Spleen (tissue), 11 donors: ENCODE results near the gene COL23A1. TPM values are rescaled to one million over a fixed set of nuclear protein-coding genes. Genes with fewer than 3 reads are reported as not detected.

Experiments
- DNase-seq: peaks from one replicate; pipeline ENCODE4 v3.0.0-alpha.2; 2020
- H3K27ac ChIP-seq, 8 donors: fragments of 200-600 bp; sonication (generic) in 7 of 8; 1 replicate in 4 of 8; 2 replicates in 4 of 8; pipeline versions ENCODE4 v1.5.0 to v1.8.0; 2016 to 2021; ENCODE audit warnings: inconsistent platforms in 4 of 8, mild to moderate bottlenecking in 4 of 8, moderate library complexity in 1 of 8
- H3K27me3 ChIP-seq, 7 donors: fragments of 200-600 bp; sonication (generic) in 6 of 7; replicated peaks in 1 of 7; 1 replicate in 4 of 7; 2 replicates in 3 of 7; pipeline versions ENCODE4 v1.5.0 to v1.8.0; 2016 to 2021; ENCODE audit warnings: inconsistent platforms in 3 of 7, mild to moderate bottlenecking in 1 of 7
- H3K36me3 ChIP-seq, 6 donors: fragments of 200-600 bp; sonication (generic) in 5 of 6; 1 replicate in 4 of 6; 2 replicates in 2 of 6; pipeline versions ENCODE4 v1.5.0 to v1.8.0; 2016 to 2021; ENCODE audit warnings: inconsistent platforms in 2 of 6
- H3K4me1 ChIP-seq, 6 donors: fragments of 200-600 bp; sonication (generic) in 5 of 6; 1 replicate in 3 of 6; 2 replicates in 3 of 6; pipeline versions ENCODE4 v1.5.0 to v1.8.0; 2016 to 2021; ENCODE audit warnings: inconsistent platforms in 3 of 6
- H3K4me3 ChIP-seq, 8 donors: fragments of 200-600 bp; sonication (generic) in 7 of 8; 1 replicate in 4 of 8; 2 replicates in 4 of 8; pipeline versions ENCODE4 v1.5.0 to v1.8.0; 2016 to 2021; ENCODE audit warnings: inconsistent platforms in 4 of 8, mild to moderate bottlenecking in 4 of 8, moderate library complexity in 2 of 8
- H3K9me3 ChIP-seq, 8 donors: fragments of 200-600 bp; sonication (generic) in 7 of 8; 1 replicate in 4 of 8; 2 replicates in 4 of 8; pipeline versions ENCODE4 v1.5.0 to v1.8.0; 2016 to 2021; ENCODE audit warnings: inconsistent platforms in 4 of 8
- POLR2A ChIP-seq, 3 donors: fragments of 450-650 bp; IDR thresholded peaks; one replicate each; pipeline ENCODE4 v1.5.1; 2017; ENCODE audit warnings: antibody characterized with exemption in 3 of 3, mild to moderate bottlenecking in 1 of 3
- POLR2AphosphoS5 ChIP-seq, 3 donors: sonication (generic); formaldehyde crosslinking; IDR thresholded peaks; one replicate each; pipeline ENCODE4 v1.5.1; 2017; ENCODE audit warnings: antibody characterized with exemption in 3 of 3
- WGBS, 5 donors: extraction: QIAGEN DNeasy Blood & Tissue Kit in 3 of 5; methylation state at CpG; one replicate each; pipeline versions ENCODE4 v1.1.5 to v1.1.7; 2013 to 2018; 5-methylcytosine and 5-hydroxymethylcytosine counted together
- intact Hi-C: fragments of 100-400 bp; cut with DNase I; formaldehyde crosslinking; loops from one replicate; pipeline ENCODE4 v1.15.0; 2023; ENCODE audit warnings: low total_unique reads
- polyA plus RNA-seq, 3 donors: library from polyadenylated mRNA; stranded (reverse); fragments of 200-250 nt; gene quantifications; one replicate each; pipeline ENCODE4 v1.2.1, GENCODE V29; 2013
- total RNA-seq, 7 donors: library from RNA; depleted of rRNA in 3 of 7; stranded (reverse); fragments of >200 nt in 3 of 7; fragmentation: NEBNext Ultra II Directional in 4 of 7; extraction: Animal tissue kit (Norgen Biotek cat#: 25700) in 4 of 7; gene quantifications; one replicate each; pipeline versions ENCODE4 v1.1.0 to v1.2.1, GENCODE V29; 2016 to 2021
- TF ChIP-seq, protein P1 (sequence below), 11 experiments: fragments of 200-600 bp in 7 of 11; fragments of 450-650 bp in 4 of 11; sonication (generic) in 4 of 11; IDR thresholded peaks in 8 of 11; conservative IDR thresholded peaks in 3 of 11; 1 replicate in 7 of 11; 2 replicates in 4 of 11; pipeline versions ENCODE4 v1.4.0 to v1.8.0; 2016 to 2021; ENCODE audit warnings: antibody characterized with exemption in 11 of 11, inconsistent platforms in 4 of 11, mild to moderate bottlenecking in 1 of 11
- donor health status: healthy with polysubstance abuse.
- donor health status: DM: no; HTN: no; CAD: no; lungs with moderate emphysema.
- donor health status: DM: no; HTN: no; CAD: no.
- donor health status: Bipolar disorder and iron deficiency.
- donor health status: healthy.
- donor health status: DM: no; HTN: no; CAD: no.
- donor health status: DM: yes; HTN: yes; CAD: no.

COL23A1 gene
- total and polyA plus RNA-seq, 10 donors: 0.63 to 3.8 (median 1.9) TPM

DNA sequence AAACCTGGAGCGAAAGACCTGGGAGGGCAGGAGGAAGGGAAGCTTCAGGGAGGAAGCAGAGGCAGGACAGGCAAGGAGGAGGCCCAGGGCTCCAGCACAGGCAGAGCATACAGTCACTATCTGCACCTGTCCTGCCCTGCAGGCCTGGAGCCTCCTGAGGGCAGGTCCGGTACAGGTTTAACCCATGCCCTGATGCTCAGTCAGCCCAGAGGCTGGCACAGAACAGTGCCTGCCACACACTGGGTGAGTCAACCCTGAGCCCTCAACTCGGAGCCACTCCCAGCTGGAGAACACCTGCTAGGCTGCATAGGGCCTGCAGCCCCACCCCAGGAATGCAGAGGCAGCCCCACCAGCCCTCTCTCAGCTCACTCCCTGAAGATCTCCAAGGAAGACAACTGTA is 196.1 kb downstream of the COL23A1 start:
- no peak for TF ChIP-seq POLR2AphosphoS5 (IDR thresholded peaks at IDR 0.05)
- TF ChIP-seq, protein P1, sequence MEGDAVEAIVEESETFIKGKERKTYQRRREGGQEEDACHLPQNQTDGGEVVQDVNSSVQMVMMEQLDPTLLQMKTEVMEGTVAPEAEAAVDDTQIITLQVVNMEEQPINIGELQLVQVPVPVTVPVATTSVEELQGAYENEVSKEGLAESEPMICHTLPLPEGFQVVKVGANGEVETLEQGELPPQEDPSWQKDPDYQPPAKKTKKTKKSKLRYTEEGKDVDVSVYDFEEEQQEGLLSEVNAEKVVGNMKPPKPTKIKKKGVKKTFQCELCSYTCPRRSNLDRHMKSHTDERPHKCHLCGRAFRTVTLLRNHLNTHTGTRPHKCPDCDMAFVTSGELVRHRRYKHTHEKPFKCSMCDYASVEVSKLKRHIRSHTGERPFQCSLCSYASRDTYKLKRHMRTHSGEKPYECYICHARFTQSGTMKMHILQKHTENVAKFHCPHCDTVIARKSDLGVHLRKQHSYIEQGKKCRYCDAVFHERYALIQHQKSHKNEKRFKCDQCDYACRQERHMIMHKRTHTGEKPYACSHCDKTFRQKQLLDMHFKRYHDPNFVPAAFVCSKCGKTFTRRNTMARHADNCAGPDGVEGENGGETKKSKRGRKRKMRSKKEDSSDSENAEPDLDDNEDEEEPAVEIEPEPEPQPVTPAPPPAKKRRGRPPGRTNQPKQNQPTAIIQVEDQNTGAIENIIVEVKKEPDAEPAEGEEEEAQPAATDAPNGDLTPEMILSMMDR (IDR thresholded peaks at IDR 0.05 in 8 of 11, conservative IDR thresholded peaks at IDR 0.05 in 3 of 11): no peak
- no peak for TF ChIP-seq POLR2A (IDR thresholded peaks at IDR 0.05)
- Histone ChIP-seq H3K4me1 (peaks cover 0 to 33% (median 13%) of the 10 kb centered on the region in 6 donors), H3K36me3 (no peaks in the 10 kb centered on the region), H3K27ac (peak overlapping the region in 1 of 8 donors; percentile 65), H3K4me3 (no peak overlapping the region), H3K9me3 (no peaks in the 10 kb centered on the region), H3K27me3 (peaks cover 0 to 2% (median 0%) of the 10 kb centered on the region in 7 donors)
- DNase-seq: no peak
- intact Hi-C loops: no loop called here
- 74 to 97% (median 80%) methylated on average over 2 to 3 of the region's 3 CpGs for WGBS, 5 donors

DNA sequence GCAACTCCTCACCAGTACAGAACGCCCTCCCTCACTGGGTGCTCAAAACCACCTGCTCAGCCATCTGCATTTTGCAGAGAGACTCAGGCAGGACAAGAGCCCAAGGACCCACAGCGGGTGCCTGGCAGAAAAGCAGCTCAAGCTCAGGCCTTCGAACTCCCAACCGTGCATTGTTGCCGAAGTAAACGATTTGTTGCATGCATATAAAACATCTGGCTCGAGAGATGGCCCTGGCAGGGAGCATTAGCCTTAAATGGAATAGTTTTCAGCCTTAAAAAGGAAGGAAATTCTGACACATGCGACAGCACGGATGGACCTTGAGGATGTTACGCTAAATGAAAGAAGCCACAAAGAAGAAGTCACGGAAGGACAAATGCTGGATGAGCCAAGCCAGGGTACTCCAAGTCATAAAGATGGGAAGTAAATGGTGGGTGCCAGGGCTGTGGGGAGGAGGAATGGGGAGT is 197.2 kb downstream of the COL23A1 start:
- 27 to 51% (median 43%) methylated on average over 11 of the region's 11 CpGs for WGBS, 5 donors
- peak overlapping the region in 1 of 8 donors; percentile 10 for H3K4me3 ChIP-seq
- intact Hi-C loops: no loop called here
- H3K27ac ChIP-seq: peak overlapping the region in 7 of 8 donors; percentile 9 to 65 (median 41)
- H3K9me3 ChIP-seq: no peaks in the 10 kb centered on the region
- peaks cover 0 to 2% (median 0%) of the 10 kb centered on the region in 7 donors for H3K27me3 ChIP-seq
- DNase-seq: no peak
- peak in 1 of 3 donors; percentile 40 for TF ChIP-seq POLR2AphosphoS5 (IDR thresholded peaks at IDR 0.05)
- no peak for TF ChIP-seq POLR2A (IDR thresholded peaks at IDR 0.05)
- peaks cover 0 to 41% (median 13%) of the 10 kb centered on the region in 6 donors for H3K4me1 ChIP-seq
- no peaks in the 10 kb centered on the region for H3K36me3 ChIP-seq

DNA sequence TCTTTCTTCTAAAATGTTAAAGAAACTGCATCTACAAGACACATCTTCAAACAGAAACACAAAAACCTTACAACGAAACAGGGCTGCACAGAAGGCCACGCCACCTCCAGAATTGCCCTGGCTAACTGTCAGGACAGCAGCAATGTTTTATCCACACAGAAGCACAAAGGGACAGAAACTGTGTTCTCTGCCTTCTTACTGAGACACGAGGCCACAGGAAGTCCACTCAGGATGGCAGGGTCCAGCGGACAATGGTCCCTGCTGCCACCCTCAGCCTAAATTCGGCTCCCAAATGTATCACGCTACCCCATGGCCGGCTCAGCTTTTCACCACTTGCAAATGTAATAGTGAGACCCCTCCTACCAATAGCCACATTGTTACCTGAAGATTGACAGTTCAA is 197.8 kb downstream of the COL23A1 start:
- 69 to 81% (median 73%) methylated on average over 7 of the region's 7 CpGs for WGBS, 5 donors
- no peak for DNase-seq

DNA sequence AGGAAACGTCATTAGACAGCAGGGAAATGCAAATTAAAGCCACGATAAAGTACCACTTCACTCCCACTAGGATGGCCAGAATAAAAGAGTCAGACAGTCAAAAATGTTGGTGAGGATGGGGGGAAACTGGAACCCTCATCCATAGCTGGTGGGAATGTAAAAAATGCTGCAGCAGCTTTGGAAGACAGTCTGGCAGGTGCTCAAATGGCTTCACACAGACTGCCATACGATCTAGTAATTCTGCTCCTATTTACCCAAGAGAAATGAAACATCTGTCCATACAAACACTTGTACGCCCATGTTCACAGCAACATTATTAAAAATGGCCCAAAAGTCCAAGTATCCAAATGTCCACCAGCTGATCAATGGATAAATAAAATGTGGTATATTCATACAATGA is 198.7 kb downstream of the COL23A1 start:
- 53 to 75% (median 64%) methylated on average over 4 of the region's 4 CpGs for WGBS, 5 donors
- no peaks in the 10 kb centered on the region for H3K36me3 ChIP-seq

More for the DNA sequence above, 197.8 kb downstream of the COL23A1 start:
- H3K36me3 ChIP-seq: no peaks in the 10 kb centered on the region
- peaks cover 0 to 46% (median 13%) of the 10 kb centered on the region in 6 donors for H3K4me1 ChIP-seq
- TF ChIP-seq, protein P1 (IDR thresholded peaks at IDR 0.05 in 8 of 11, conservative IDR thresholded peaks at IDR 0.05 in 3 of 11): no peak
- no peak for TF ChIP-seq POLR2A (IDR thresholded peaks at IDR 0.05)
- no peak for TF ChIP-seq POLR2AphosphoS5 (IDR thresholded peaks at IDR 0.05)
- no peak overlapping the region for H3K4me3 ChIP-seq
- intact Hi-C loops: no loop called here
- no peaks in the 10 kb centered on the region for H3K9me3 ChIP-seq
- peak overlapping the region in 6 of 8 donors; percentile 9 to 65 (median 42) for H3K27ac ChIP-seq
- H3K27me3 ChIP-seq: peaks cover 0 to 1% (median 0%) of the 10 kb centered on the region in 7 donors

More for the DNA sequence above, 198.7 kb downstream of the COL23A1 start:
- Histone ChIP-seq H3K4me3 (no peak overlapping the region), H3K4me1 (peaks cover 0 to 42% (median 13%) of the 10 kb centered on the region in 6 donors), H3K27me3 (peaks cover 0 to 4% (median 0%) of the 10 kb centered on the region in 7 donors), H3K9me3 (no peaks in the 10 kb centered on the region), H3K27ac (no peak overlapping the region)
- DNase-seq: no peak
- intact Hi-C loops: no loop called here
- TF ChIP-seq POLR2AphosphoS5 (IDR thresholded peaks at IDR 0.05) (no peak), POLR2A (IDR thresholded peaks at IDR 0.05) (no peak)
- TF ChIP-seq, protein P1 (IDR thresholded peaks at IDR 0.05 in 8 of 11, conservative IDR thresholded peaks at IDR 0.05 in 3 of 11): no peak
